ENCODE results near the gene ZNF263. TPM values are rescaled to one million over a fixed set of nuclear protein-coding genes. Genes with fewer than 3 reads are reported as not detected.

Gene ZNF263
- total RNA-seq, 2 donors from 2014 or later: 21.2 to 26.4 TPM

DNA sequence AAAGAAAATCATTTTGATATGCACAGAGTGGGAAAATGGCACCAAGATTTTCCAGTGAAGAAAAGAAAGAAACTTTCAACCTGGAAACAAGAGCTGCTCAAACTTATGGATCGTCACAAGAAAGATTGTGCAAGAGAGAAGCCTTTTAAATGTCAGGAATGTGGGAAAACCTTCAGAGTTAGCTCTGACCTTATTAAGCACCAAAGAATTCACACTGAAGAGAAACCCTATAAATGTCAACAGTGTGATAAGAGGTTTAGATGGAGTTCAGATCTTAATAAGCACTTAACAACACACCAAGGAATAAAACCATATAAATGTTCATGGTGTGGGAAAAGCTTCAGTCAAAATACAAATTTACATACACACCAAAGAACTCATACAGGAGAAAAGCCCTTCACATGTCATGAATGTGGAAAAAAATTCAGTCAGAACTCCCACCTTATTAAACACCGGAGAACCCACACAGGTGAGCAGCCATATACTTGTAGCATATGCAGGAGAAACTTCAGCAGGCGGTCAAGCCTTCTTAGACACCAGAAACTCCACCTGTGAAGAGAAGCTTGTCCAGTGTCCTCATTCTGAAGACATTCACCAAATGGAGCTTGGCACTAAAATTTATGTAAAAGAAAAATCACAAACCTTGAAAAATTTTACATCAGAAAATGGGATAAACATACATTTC lies 34.2 kb downstream of the ZNF263 start:
- H3K36me3 Mint-ChIP-seq (ENCODE audit: low read depth): peaks cover 15% of the 10 kb centered on the region
- no peak overlapping the region for H3K27ac Mint-ChIP-seq
- no peaks in the 10 kb centered on the region for H3K4me1 Mint-ChIP-seq
- no peak for DNase-seq
- H3K4me3 Mint-ChIP-seq: no peak overlapping the region
- H3K9me3 ChIP-seq (ENCODE audit: control insufficient read depth, low read length, poor library complexity, severe bottlenecking): peaks cover 54% of the 10 kb centered on the region
- ATAC-seq: no peak
- H3K27me3 Mint-ChIP-seq: no peaks in the 10 kb centered on the region

GRCh38 chr16:3321816-3322215 lies 38.5 kb downstream of the ZNF263 start:
- Mint-ChIP-seq H3K4me3 (no peak overlapping the region), H3K27ac (no peak overlapping the region), H3K4me1 (no peaks in the 10 kb centered on the region), H3K27me3 (no peaks in the 10 kb centered on the region), H3K36me3 (ENCODE audit: low read depth) (peaks cover 5% of the 10 kb centered on the region)
- DNase-seq (no peak), ATAC-seq (no peak)
- H3K9me3 ChIP-seq (ENCODE audit: control insufficient read depth, low read length, poor library complexity, severe bottlenecking): peaks cover 36% of the 10 kb centered on the region

- Mint-ChIP-seq H3K4me3 (no peak overlapping the region), H3K36me3 (ENCODE audit: low read depth) (no peaks in the 10 kb centered on the region), H3K27me3 (no peaks in the 10 kb centered on the region), H3K4me1 (no peaks in the 10 kb centered on the region), H3K27ac (no peak overlapping the region)
- DNase-seq (no peak), ATAC-seq (no peak)
- H3K9me3 ChIP-seq (ENCODE audit: control insufficient read depth, low read length, poor library complexity, severe bottlenecking): peaks cover 4% of the 10 kb centered on the region
Observed at GRCh38 chr16:3327514-3327913, 44.2 kb downstream of the ZNF263 start.

DNA sequence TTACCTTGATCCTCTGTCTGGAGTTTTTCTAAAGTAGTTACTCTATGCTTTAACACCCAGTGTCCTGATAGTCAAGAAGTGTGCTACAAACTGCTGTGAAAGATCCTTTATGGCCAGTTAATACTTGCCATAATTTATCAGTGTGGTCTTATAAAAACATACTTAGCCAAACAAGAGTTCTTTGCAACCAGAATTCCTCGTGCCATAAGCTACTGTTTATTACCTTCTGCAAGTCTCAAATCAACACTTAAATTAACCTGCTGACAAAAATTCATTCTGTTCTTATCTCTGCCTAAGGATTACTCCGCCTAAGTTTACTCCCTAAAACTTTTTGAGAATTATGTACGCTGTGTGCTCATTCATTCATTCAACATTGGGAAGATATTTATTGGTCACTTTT lies 44.8 kb downstream of the ZNF263 start:
- no peak for DNase-seq
- no peaks in the 10 kb centered on the region for H3K36me3 Mint-ChIP-seq (ENCODE audit: low read depth)

GRCh38 chr16:3328643-3329042 lies 45.4 kb downstream of the ZNF263 start:
- Mint-ChIP-seq H3K4me1 (no peaks in the 10 kb centered on the region), H3K27ac (no peak overlapping the region), H3K36me3 (ENCODE audit: low read depth) (no peaks in the 10 kb centered on the region), H3K4me3 (no peak overlapping the region), H3K27me3 (no peaks in the 10 kb centered on the region)
- DNase-seq (no peak), ATAC-seq (no peak)
- H3K9me3 ChIP-seq (ENCODE audit: control insufficient read depth, low read length, poor library complexity, severe bottlenecking): peaks cover 4% of the 10 kb centered on the region

More for the DNA sequence above, 44.8 kb downstream of the ZNF263 start:
- no peak for ATAC-seq
- Mint-ChIP-seq H3K27me3 (no peaks in the 10 kb centered on the region), H3K27ac (no peak overlapping the region), H3K4me3 (no peak overlapping the region), H3K4me1 (no peaks in the 10 kb centered on the region)
- peaks cover 4% of the 10 kb centered on the region for H3K9me3 ChIP-seq (ENCODE audit: control insufficient read depth, low read length, poor library complexity, severe bottlenecking)

Other genes starting within 250 kb of the ZNF263 start
- not detected for gene BICDL2, start 246.5 kb upstream of the ZNF263 start, total RNA-seq
- 1 to 10 TPM; 1.4 to 1.5 TPM for gene MMP25, start 236.9 kb upstream of the ZNF263 start, total RNA-seq
- 1,000 to 10,000 TPM; 1,099 to 1,147 TPM for gene IL32, start 217.9 kb upstream of the ZNF263 start, total RNA-seq
- gene ZSCAN10, start 184.2 kb upstream of the ZNF263 start, total RNA-seq: under 1 TPM; 0.12 to 0.26 TPM
- gene ZNF205, start 170.9 kb upstream of the ZNF263 start, total RNA-seq: not detected
- gene ZNF213, start 148.5 kb upstream of the ZNF263 start, total RNA-seq: 1 to 10 TPM; 3.1 to 3.4 TPM
- not detected for gene OR1F1, start 95.3 kb upstream of the ZNF263 start, total RNA-seq
- 1 to 10 TPM; 3.2 to 4.8 TPM for gene ZNF200, start 48.3 kb upstream of the ZNF263 start, total RNA-seq
- 1 to 10 TPM in 1 of 2 donors, under 1 TPM in 1; 0.81 to 2.2 TPM for gene MEFV, start 26.9 kb upstream of the ZNF263 start, total RNA-seq
- gene TIGD7, start 21.9 kb downstream of the ZNF263 start, total RNA-seq: 1 to 10 TPM; 1.9 TPM
- 10 to 100 TPM; 26.3 to 28.1 TPM for gene ZNF75A, start 22.0 kb downstream of the ZNF263 start, total RNA-seq
- not detected for gene OR2C1, start 72.4 kb downstream of the ZNF263 start, total RNA-seq
- gene ZSCAN32, start 117.5 kb downstream of the ZNF263 start, total RNA-seq: 1 to 10 TPM; 5.9 to 6.3 TPM
- gene ZNF174, start 117.7 kb downstream of the ZNF263 start, total RNA-seq: 1 to 10 TPM; 4.4 to 5.4 TPM
- 1 to 10 TPM; 3.0 to 3.2 TPM for gene ZNF597, start 160.0 kb downstream of the ZNF263 start, total RNA-seq
- gene NAA60, start 160.2 kb downstream of the ZNF263 start, total RNA-seq: 10 to 100 TPM; 34.8 to 44.5 TPM
- gene C16orf90, start 212.0 kb downstream of the ZNF263 start, total RNA-seq: not detected
- gene CLUAP1, start 217.5 kb downstream of the ZNF263 start, total RNA-seq: 10 to 100 TPM; 10.7 to 19.0 TPM

All from T-helper 17 cell (primary cell).